DMS79 (cell line): ENCODE results near the gene BLMH.

Source experiments
- DNase-seq: peaks from one replicate; lab custom pipeline; 2025; lab: John Stamatoyannopoulos, UW

BLMH gene

DNA sequence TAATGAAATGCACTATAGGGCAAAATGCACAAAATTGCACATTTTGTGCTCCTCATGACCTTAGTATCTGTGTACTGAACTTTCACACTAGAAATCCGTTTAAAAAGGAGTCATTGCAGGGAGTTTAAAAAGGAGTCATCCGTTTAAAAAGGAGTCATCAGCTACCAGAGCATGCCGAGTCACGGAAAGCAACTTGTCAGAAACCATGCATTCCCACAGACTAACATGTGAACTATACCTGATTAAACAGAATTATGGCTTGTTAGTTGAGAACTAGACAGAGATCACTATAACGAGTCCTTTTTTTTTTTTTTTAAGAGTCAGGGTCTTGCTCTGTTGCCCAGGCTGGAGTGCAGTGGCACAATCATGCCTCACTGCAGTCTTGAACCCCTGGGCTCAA lies 92.1 kb downstream of the BLMH start:
- DNase-seq: no peak
